B cell (primary cell): Measurements from ENCODE around the gene TIAM2.

ENCODE experiments used
- CTCF ChIP-seq: fragments of 200-600 bp; IDR thresholded peaks from one replicate; pipeline ENCODE4 v1.8.0; 2022; ENCODE audit warnings: antibody characterized with exemption, mild to moderate bottlenecking
- EZH2 ChIP-seq: IDR thresholded peaks from 2 replicates; pipeline ENCODE4 v1.6.1; 2012; ENCODE audit warnings: borderline replicate concordance, low read depth, mild to moderate bottlenecking, moderate library complexity, low read length; ENCODE audit not compliant: insufficient read depth, poor library complexity, severe bottlenecking

- TF ChIP-seq CTCF, result no peak
- no peak for TF ChIP-seq EZH2
Observed at GRCh38 chr6:155292711-155293110, 297.6 kb downstream of the TIAM2 start.
